ENCODE data around the gene ZNF280C. TPM values are rescaled to one million over a fixed set of nuclear protein-coding genes. Genes with fewer than 3 reads are reported as not detected.

Gene ZNF280C
- total and polyA plus RNA-seq, 2 donors from 2014 or later: 0.60 to 5.0 TPM

GRCh38 chrX:130174045-130174704, 94.5 kb downstream of the ZNF280C start:
- Histone ChIP-seq H3K27ac (ENCODE audit: low read depth in 2 of 2, low read length in 2 of 2) (peak overlapping the region; percentile 33 to 77), H3K9me3 (ENCODE audit: control insufficient read depth in 2 of 3, insufficient read depth in 1 of 3, low read length in 3 of 3) (no peaks in the 10 kb centered on the region), H3K9ac (ENCODE audit: low read length in 3 of 3) (no peak overlapping the region), H3K27me3 (ENCODE audit: control insufficient read depth, insufficient read depth, low read length) (no peaks in the 10 kb centered on the region), H3K4me3 (ENCODE audit: low read length in 3 of 3) (no peak overlapping the region), H3K36me3 (ENCODE audit: control insufficient read depth in 2 of 3, insufficient read depth in 3 of 3, low read length in 3 of 3) (no peaks in the 10 kb centered on the region), H3K4me1 (ENCODE audit: control insufficient read depth in 2 of 3, insufficient read depth in 2 of 3, low read depth in 1 of 3, low read length in 3 of 3) (peaks cover 0 to 2% (median 0%) of the 10 kb centered on the region in 3 donors)
- TF ChIP-seq CTCF (IDR thresholded peaks at IDR 0.05; ENCODE audit: borderline replicate concordance, extremely low read depth, insufficient read depth): no peak
- no peak for FAIRE-seq
- DNase-seq: peak in 2 of 5 donors; percentile 14 to 82
- intact Hi-C loops (cut with DNase I): no loop called here

DNA sequence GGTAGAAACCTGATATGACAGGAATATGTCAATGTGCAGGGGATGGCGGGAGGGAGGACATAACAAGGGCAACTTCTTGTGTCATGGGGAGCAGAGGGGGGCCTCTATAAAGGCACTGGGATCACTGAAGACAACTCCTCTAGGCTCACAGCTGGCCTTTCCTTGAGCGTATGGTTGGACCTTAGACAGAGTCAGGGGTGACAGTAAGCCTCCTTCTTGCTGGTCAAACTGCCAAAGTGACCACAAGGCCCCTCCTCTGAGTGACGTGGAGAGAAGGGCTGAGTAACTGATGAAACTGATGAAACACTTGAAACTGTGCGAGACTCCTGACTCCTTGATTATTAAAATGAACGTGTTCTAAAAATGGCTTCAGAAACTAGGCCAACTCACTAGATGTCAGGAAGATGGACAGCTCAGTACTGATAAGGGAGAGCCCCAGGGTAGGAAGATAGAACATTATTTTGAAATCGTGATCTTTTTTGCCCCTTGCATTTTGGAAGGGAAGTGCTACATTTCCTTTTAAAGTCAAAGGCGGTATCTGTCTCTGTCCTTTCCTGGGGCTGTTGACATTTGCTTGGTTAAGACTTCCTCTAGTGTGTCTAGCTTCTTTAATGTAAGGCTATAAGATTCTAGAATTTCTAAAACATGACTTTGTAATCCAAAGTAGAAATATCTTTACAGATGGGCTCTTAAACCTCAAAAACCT, 95.4 kb downstream of the ZNF280C start:
- Histone ChIP-seq H3K9me3 (ENCODE audit: control insufficient read depth in 2 of 3, insufficient read depth in 1 of 3, low read length in 3 of 3) (no peaks in the 10 kb centered on the region), H3K9ac (ENCODE audit: low read length in 3 of 3) (no peak overlapping the region), H3K36me3 (ENCODE audit: control insufficient read depth in 2 of 3, insufficient read depth in 3 of 3, low read length in 3 of 3) (no peaks in the 10 kb centered on the region), H3K27ac (ENCODE audit: low read depth in 2 of 2, low read length in 2 of 2) (peak overlapping the region in 1 of 2 donors; percentile 77), H3K4me3 (ENCODE audit: low read length in 3 of 3) (no peak overlapping the region), H3K27me3 (ENCODE audit: control insufficient read depth, insufficient read depth, low read length) (no peaks in the 10 kb centered on the region), H3K4me1 (ENCODE audit: control insufficient read depth in 2 of 3, insufficient read depth in 2 of 3, low read depth in 1 of 3, low read length in 3 of 3) (peaks cover 0 to 2% (median 0%) of the 10 kb centered on the region in 3 donors)
- intact Hi-C loops (cut with DNase I): no loop called here
- no peak for FAIRE-seq
- DNase-seq: peak in 1 of 5 donors; percentile 78
- TF ChIP-seq CTCF (IDR thresholded peaks at IDR 0.05; ENCODE audit: borderline replicate concordance, extremely low read depth, insufficient read depth): no peak

GRCh38 chrX:130172127-130172845, 96.4 kb downstream of the ZNF280C start:
- Histone ChIP-seq H3K4me3 (ENCODE audit: low read length in 3 of 3) (peak overlapping the region; percentile 20 to 52 (median 34)), H3K27ac (ENCODE audit: low read depth in 2 of 2, low read length in 2 of 2) (peak overlapping the region in 1 of 2 donors; percentile 54), H3K36me3 (ENCODE audit: control insufficient read depth in 2 of 3, insufficient read depth in 3 of 3, low read length in 3 of 3) (no peaks in the 10 kb centered on the region), H3K9me3 (ENCODE audit: control insufficient read depth in 2 of 3, insufficient read depth in 1 of 3, low read length in 3 of 3) (no peaks in the 10 kb centered on the region), H3K9ac (ENCODE audit: low read length in 3 of 3) (no peak overlapping the region), H3K4me1 (ENCODE audit: control insufficient read depth in 2 of 3, insufficient read depth in 2 of 3, low read depth in 1 of 3, low read length in 3 of 3) (peaks cover 0 to 2% (median 0%) of the 10 kb centered on the region in 3 donors), H3K27me3 (ENCODE audit: control insufficient read depth, insufficient read depth, low read length) (no peaks in the 10 kb centered on the region)
- intact Hi-C loops (cut with DNase I): no loop called here
- no peak for FAIRE-seq
- TF ChIP-seq CTCF (IDR thresholded peaks at IDR 0.05; ENCODE audit: borderline replicate concordance, extremely low read depth, insufficient read depth): no peak
- DNase-seq: peak in 1 of 5 donors; percentile 74

Data from kidney (tissue), 14 donors.